Daoy (cell line): ENCODE results near the gene EVL. TPM values are rescaled to one million over a fixed set of nuclear protein-coding genes. Genes with fewer than 3 reads are reported as not detected.
"Not testable (repeated sequence)": the region's sequence is repeated elsewhere in the genome, so short reads cannot be mapped to it uniquely, and the experiment has no call there.

ENCODE experiments used
- DNase-seq: peaks from one replicate; pipeline ENCODE4 v3.0.0-alpha.2; 2015; ENCODE audit warnings: low read depth
- total RNA-seq: library from RNA; depleted of rRNA; stranded (reverse); fragments of >200 nt; shearing (Covaris generic); gene quantifications from 2 replicates; pipeline ENCODE4 v1.2.3, GENCODE V29; 2014; rRNA removed

The EVL gene
- total RNA-seq, 1 experiment from 2014 or later: 18.6 TPM

- DNase-seq: no peak
These were observed 100.7 kb downstream of the EVL start for GRCh38 chr14:100165831-100166440.

- DNase-seq: no peak
These were observed 103.3 kb downstream of the EVL start for GRCh38 chr14:100168506-100168905.

- no peak for DNase-seq
These were observed 105.7 kb downstream of the EVL start for GRCh38 chr14:100170880-100171279.

- no peak for DNase-seq
These were observed 107.6 kb downstream of the EVL start for GRCh38 chr14:100172811-100173210.

GRCh38 chr14:100173353-100173752 lies 108.1 kb downstream of the EVL start:
- no peak for DNase-seq

GRCh38 chr14:100176811-100177327 lies 111.6 kb downstream of the EVL start:
- no peak for DNase-seq

GRCh38 chr14:100178691-100179090 lies 113.5 kb downstream of the EVL start:
- DNase-seq: no peak

GRCh38 chr14:100180671-100181070 lies 115.4 kb downstream of the EVL start:
- not testable (repeated sequence) for DNase-seq

GRCh38 chr14:100181876-100182551 lies 116.8 kb downstream of the EVL start:
- DNase-seq: not testable (repeated sequence)

GRCh38 chr14:100187247-100187833 lies 122.1 kb downstream of the EVL start:
- DNase-seq: no peak

- no peak for DNase-seq
These were observed 123.3 kb downstream of the EVL start for GRCh38 chr14:100188392-100189030.

GRCh38 chr14:100190126-100190525 lies 124.9 kb downstream of the EVL start:
- DNase-seq: no peak

- no peak for DNase-seq
These were observed 126.5 kb downstream of the EVL start for GRCh38 chr14:100191584-100192249.

GRCh38 chr14:100192250-100192671 lies 127.0 kb downstream of the EVL start:
- DNase-seq: no peak

GRCh38 chr14:100192672-100193416 lies 127.6 kb downstream of the EVL start:
- DNase-seq: peak; percentile 100

Other genes with a start within 250 kb of the EVL start
- gene DEGS2, start 94.2 kb downstream of the EVL start, total RNA-seq: 0.06 TPM in 1 of 2 replicates, not detected in the other
- 44.1 and 47.3 TPM in 2 replicates for gene YY1, start 173.7 kb downstream of the EVL start, total RNA-seq
- gene SLC25A29, start 241.0 kb downstream of the EVL start, total RNA-seq: 30.7 and 34.7 TPM in 2 replicates